Stimulated activated CD4-positive, alpha-beta T cell treated with anti-CD3 and anti-CD28 coated beads, Interleukin-1b, Interleukin-23, amount 100 ng/mL, for 24 hours (primary cell): ENCODE results near the gene NFATC2IP.
"Not testable (repeated sequence)": the region's sequence is repeated elsewhere in the genome, so short reads cannot be mapped to it uniquely, and the experiment has no call there.

Experiments used
- DNase-seq, 4 experiments: peaks; one replicate each; pipeline ENCODE4 v3.0.0-alpha.2; 2020; ENCODE audit warnings: low read depth in 4 of 4, low spot score in 1 of 4

The NFATC2IP gene

DNA sequence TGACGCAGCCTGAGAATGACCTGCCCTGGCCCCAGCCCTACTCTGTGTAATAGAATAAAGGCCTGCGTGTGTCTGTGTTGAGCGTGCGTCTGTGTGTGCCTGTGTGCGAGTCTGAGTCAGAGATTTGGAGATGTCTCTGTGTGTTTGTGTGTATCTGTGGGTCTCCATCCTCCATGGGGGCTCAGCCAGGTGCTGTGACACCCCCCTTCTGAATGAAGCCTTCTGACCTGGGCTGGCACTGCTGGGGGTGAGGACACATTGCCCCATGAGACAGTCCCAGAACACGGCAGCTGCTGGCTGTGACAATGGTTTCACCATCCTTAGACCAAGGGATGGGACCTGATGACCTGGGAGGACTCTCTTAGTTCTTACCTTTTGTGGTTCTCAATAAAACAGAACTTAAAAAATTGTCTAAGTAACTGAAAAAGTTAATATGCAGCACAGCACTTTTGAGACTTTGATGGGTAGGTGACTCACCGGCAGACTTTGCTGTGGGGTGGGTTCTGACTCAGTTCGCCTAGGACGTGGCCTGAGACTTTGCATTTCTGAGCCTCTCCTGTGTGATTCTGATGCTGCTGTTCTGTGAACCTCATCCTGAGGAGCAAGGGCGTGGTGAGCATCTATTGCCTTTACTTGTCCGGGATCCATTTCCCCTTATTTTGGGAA is 39.8 kb downstream of the NFATC2IP start:
- DNase-seq = peak in 3 of 4 experiments; percentile 41 to 68 (median 53)

DNA sequence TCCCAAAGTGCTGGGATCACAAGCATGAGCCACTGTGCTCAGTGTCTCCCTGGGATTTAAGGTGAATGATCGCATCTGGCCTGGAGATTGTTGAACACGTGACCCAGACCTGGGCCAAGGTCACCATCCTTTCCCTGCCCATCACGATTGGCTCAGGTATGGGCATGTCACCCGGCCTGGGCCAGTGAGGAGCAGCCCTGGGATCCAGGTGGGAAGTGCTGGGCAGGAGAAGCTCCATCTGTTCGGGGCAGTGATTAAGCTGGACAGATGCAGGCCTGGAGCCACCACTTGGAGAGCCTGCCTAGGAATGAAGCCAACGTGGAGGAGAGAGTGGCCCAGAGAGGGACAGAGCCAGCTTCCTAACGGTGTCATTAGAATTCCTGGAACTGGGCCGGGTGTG is 41.0 kb downstream of the NFATC2IP start:
- DNase-seq = no peak

DNA sequence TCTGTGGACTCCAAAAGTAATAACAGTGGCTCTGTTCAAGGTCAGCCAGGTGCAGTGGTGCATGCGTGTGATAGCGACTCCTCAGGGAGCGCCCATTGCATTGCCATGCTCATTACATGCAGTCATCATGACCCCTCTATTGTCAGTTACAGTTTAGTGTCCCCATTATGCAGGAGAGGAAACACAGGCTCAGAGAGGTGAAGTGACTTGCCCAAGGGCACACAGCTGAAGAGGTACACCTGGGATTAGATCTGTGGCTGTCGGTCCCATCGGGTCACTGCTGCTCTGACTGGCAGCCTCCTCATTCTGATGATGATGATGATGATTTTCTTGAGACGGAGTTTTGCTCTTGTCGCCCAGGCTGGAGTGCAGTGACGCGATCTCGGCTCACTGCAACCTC is 41.8 kb downstream of the NFATC2IP start:
- no peak for DNase-seq

DNA sequence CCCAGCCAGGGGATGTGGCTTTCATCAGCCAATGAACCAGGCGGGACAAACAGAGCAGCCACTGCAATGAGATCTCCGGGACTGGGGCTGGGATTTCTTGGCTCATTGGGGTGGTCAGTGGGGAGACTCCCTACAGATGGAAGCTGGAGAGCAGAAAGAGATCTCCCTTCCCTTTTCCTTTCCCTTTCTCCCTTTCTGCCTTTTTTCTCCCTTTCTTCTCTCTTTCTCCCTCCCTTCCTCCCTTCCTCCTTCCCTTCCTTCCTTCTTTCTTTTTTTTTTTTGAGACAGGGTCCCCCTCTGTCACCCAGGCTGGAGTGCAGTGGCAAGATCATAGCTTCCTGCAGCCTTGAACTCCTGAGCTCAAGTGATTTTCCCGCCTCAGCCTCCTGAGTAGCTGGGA is 48.1 kb downstream of the NFATC2IP start:
- no peak for DNase-seq

DNA sequence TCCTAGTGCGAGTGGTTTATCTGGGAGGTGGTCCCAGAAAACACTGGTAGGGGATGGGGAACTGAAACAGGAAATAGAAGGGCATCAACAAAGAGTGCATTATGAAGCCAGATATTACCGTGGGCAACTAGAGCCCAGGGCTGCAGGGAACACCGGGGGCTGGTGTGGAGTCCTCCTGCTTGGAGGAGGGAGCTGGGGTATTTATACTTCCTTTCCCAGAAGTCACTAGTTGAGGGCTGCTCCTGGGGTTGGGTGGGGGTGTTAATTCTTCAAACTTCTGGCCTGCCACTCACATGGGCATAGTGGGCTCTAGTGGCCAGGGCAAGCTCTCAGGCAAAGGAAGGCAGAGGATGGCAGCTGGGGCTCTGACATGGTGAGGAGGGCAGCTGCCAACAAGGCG is 48.8 kb downstream of the NFATC2IP start:
- no peak for DNase-seq

DNA sequence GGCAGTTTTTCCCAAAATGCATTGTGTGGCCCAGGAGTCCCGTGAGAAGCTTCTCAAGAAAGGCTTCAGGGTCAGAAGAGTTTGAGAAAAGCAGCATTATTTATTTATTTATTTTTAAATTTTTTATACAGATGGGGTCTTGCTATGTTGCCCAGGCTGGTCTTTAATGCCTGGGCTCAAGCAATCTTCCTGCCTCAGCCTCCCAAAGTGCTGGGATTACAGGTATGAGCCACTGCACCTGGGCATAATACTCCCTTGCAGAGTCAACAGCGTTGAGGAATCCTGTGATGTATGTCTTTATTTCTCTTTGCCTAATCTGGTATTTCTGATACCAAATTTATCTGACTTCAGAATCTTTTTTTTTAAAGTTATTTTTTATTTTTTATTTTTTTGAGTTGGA is 49.3 kb downstream of the NFATC2IP start:
- no peak for DNase-seq

DNA sequence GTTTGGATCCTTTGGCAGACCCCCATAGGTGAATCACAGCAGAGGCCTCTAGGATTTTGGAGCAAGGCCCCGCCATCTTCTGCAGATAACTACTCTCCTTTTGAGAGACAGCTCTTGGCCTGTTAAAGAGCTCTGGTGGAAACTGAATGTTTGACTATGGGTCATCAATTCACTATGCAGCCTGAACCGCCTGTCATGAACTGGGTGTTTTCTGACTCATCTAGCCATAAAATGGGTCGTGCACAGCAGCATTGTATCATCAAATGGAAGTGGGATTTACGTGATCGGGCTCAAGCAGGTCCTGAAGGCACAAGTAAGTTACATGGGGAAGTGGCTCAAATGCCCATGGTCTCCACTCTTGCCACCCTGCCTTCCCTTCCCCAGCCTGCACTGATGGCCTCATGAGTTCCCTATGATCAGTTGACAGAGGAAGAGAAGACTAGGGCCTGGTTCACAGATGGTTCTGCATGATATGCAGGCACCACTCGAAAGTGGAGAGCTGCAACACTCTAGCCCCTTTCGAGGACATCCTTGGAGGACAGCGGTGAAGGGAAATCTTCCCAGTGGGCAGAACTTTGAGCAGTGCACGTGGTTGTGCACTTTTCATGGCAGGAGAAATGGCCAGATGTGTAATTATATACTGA is 53.9 kb downstream of the NFATC2IP start:
- not testable (repeated sequence) for DNase-seq

DNA sequence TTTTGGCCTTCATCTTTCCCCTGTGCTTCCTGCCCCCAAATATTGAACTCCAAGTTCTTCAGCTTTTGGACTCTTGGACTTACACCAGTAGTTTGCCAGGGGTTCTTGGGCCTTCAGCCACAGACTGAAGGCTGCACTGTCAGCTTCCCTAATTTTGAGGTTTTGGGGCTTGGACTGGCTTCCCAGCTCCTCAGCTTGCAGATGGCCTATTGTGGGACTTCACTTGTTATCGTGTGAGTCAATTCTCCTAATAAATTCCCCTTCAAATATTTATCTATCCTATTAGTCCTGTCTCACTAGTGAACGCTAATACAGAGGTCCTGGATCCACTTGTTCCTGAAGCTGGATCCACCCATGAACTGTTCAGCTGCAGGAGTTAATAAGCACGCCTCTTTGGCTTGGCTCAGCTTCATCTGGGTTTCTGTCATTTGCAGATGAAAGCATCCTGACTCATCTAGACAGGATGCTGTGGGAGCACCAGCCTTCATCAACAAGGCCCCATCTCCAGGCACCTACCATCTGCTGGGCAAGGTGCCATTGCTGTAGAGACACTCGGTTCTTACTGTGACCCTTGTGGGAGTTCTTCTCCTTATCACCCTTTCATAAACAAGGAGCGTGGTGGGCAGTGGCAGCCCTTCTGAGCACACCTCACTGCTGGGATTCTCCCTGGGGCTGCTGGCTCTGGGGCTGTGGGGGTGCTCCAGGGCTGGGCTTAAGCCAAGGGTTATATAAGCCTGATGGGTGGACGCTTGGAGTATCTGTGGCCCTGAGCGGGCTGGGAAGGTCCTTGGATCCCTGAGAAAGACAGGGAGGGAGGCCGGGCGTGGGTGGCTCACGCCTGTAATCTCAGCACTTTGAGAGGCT is 57.2 kb downstream of the NFATC2IP start:
- DNase-seq = peak in 2 of 4 experiments; percentile 48 to 68

DNA sequence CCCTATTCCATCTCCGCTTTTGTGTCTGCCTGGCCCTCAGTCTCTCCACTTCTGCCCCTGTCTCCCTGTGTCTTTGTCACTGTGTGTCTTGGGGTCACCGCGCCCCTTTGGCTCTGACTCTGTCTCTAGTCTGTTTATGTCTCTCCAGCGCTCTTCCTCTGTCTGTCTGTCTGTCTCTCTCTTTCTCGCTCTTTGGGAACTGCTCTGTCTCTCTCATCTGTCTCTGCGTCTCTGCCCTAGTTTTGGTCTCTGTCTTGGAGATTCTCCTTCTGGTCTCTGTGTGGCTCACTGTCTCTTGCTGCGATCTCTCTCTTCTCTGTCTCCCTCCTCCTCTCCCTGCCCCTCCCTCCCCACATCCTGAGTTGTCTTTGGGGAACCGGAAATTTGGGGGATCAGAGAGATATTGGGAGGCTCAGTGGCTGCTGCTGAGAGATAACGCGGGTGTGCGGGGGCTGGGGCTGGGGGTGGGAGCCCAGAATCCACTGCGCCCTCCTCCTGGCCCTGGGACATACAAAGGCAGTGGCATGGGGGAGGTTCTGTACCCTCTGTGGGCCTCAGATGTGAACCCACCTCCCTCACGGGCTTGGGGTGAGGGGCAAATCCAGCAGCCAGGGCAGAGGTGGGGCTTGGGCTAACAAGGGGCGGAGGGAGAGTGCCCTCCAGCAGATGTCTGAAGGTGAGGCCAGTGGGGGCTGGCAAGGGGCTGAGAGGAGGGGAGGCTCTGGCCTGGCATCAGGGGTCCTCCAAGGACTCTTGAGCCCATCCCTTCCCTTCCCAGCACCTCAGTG is 58.5 kb downstream of the NFATC2IP start:
- peak in 1 of 4 experiments; percentile 44 for DNase-seq

DNA sequence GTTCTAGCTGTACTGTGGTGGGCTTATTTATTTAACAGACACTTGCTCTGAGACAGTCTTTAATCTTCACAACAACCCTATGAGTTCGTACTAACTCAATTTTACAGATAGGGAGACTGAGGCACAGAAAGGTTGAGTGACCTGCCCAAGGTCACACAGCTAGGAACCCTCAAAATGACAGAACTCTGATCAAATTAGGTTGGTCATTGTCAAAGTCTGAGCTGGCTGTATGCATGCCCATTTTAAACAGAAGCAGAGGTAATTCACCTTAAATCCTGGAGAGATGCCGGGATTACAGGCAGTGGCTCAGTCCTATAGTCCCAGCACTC is 59.1 kb downstream of the NFATC2IP start:
- no peak for DNase-seq

DNA sequence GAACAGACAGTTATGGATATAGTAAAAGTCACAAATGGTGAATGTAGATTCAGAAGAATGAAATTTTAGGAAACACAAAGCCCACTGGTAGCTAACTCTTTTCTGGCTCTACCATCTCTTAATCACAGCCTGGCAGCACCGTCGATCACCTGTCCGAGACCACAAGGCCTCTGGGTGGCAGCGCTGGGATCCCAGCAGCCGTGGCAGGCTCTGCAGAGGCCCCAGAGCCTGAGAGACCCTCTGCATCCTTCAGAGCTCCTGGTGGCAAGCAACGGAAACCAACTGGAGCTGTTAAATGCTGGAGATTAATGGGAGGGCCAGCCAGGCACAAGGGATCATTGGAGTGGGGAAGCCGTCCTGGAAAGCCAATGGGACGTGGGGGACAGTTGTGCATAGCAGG is 60.4 kb downstream of the NFATC2IP start:
- DNase-seq = no peak

DNA sequence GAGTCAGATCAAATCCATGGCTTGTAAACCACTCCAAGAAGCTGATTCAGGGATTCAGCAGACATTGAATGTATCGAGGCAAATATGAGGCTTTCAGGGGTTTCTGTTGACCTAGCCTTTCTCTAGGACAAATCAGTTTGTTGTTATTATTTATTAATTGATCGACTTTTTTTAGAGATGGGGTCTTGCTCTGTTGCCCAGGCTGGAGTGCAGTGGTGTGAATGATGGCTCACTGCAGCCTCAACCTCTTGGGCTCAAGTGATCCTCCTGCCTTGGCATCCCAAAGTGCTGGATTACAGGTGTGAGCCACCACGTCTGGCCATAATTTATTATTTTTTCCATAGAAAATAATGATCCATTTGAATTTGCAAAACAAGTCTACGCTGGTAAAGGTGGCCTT is 61.1 kb downstream of the NFATC2IP start:
- no peak for DNase-seq

DNA sequence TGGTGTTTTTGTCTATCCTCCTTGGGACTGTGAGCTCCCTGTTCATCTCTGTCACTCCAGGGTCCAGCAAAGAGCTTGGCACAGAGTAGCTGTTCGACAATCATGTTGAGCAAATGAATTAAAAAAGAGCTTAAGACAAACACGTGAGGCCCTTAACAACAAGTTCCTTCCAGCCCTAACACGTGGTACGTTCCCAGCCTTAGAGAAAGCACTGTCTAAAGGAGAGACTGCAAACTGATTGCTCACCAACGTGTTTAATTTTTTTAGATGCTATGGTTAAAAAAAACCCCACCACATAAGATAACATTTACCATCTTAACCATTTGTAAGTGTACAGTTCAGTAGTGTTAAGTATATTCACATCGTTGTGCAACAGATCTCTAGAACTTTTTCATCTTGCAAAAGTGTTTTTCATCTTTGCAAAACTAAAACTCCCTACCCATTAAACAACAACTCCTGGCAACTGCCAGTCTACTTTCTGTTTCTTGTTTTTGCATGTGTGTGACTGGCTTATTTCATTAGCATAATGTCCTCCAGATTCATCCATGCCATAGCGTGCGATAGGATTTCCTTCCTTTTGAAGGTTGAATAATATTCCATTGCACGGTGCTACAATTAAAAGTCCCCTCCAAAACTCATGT is 62.3 kb downstream of the NFATC2IP start:
- no peak for DNase-seq

DNA sequence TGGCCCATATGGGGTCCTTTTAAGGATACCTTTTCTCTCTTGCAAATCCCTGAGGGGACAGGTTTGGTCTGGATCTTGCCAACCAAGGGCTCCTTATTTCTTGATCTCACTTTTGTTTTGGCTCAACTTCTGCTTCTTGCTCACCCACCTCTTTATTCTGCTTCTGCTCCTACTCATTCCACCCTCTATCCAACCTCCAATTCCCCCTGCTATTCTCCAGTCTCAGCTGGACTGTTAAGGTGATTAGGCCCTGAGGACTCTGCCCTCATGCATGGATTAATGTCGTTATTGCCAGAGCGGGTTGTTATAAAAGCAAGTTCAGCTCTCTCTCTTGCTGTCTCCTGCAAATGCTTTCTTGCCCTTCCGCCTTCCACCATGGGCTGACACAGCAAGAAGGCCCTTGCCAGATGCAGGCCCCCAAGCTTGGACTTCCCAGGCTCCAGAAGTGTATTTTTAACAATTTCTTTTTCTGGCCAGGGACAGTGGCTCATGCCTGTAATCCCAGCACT is 63.9 kb downstream of the NFATC2IP start:
- DNase-seq = no peak
